CD4-positive, alpha-beta memory T cell (primary cell): ENCODE data around the gene HIGD2A. TPM values are rescaled to one million over a fixed set of nuclear protein-coding genes. Genes with fewer than 3 reads are reported as not detected.
A peak's percentile ranks its signal among the peaks of the same experiment; 100 is the strongest.

Experiments
- CTCF ChIA-PET: fragments of 350-600 bp; sonication (Branson Sonifier 250); formaldehyde crosslinking; loops from one replicate; lab custom pipeline; 2021; ENCODE audit warnings: inconsistent platforms; ENCODE audit not compliant: partially characterized antibody; lab: Charles Lee
- POLR2A ChIA-PET: fragments of 350-600 bp; sonication (Branson Sonifier 250); formaldehyde crosslinking; loops from one replicate; lab custom pipeline; 2021; ENCODE audit not compliant: partially characterized antibody; lab: Charles Lee
- DNase-seq, 5 donors: peaks; one replicate each; pipeline versions ENCODE4 v3.0.0 to v3.0.0-alpha.2; 2020 to 2022; ENCODE audit warnings: mixed read lengths in 1 of 5
- H3K27ac ChIP-seq: one replicate; pipeline ENCODE4 v1.7.0; 2013; ENCODE audit warnings: low read depth, low read length
- H3K27me3 ChIP-seq: 2 replicates; pipeline ENCODE4 v1.7.0; 2013; ENCODE audit warnings: mild to moderate bottlenecking, low read length, moderate library complexity; ENCODE audit not compliant: insufficient read depth
- H3K36me3 ChIP-seq: 2 replicates; pipeline ENCODE4 v1.7.0; 2013; ENCODE audit warnings: mild to moderate bottlenecking, low read length, moderate library complexity; ENCODE audit not compliant: insufficient read depth
- H3K4me1 ChIP-seq: 2 replicates; pipeline ENCODE4 v1.7.0; 2013; ENCODE audit warnings: mild to moderate bottlenecking, low read length, moderate library complexity; ENCODE audit not compliant: insufficient read depth
- H3K4me3 ChIP-seq, 2 donors: one replicate each; pipeline ENCODE4 v1.7.0; 2013; ENCODE audit warnings: low read length in 2 of 2, mild to moderate bottlenecking in 1 of 2
- H3K9me3 ChIP-seq, 2 donors: one replicate each; pipeline ENCODE4 v1.7.0; 2013; ENCODE audit warnings: low read length in 2 of 2, control low read depth in 1 of 2; ENCODE audit not compliant: control insufficient read depth in 1 of 2
- H3K27ac Mint-ChIP-seq, 7 donors: one replicate each; pipeline ENCODE4 v1.8.0; 2020 to 2021; ENCODE audit warnings: mixed read lengths in 7 of 7, mild to moderate bottlenecking in 6 of 7, inconsistent platforms in 3 of 7, moderate library complexity in 3 of 7
- H3K27me3 Mint-ChIP-seq, 2 donors: one replicate each; pipeline ENCODE4 v1.8.0; 2020 to 2021; ENCODE audit warnings: mixed read lengths in 2 of 2
- H3K36me3 Mint-ChIP-seq, 2 donors: one replicate each; pipeline ENCODE4 v1.8.0; 2020 to 2021; ENCODE audit warnings: mixed read lengths in 2 of 2, inconsistent platforms in 1 of 2, mild to moderate bottlenecking in 1 of 2
- H3K4me1 Mint-ChIP-seq, 4 donors: one replicate each; pipeline ENCODE4 v1.8.0; 2020 to 2021; ENCODE audit warnings: mixed read lengths in 4 of 4, mild to moderate bottlenecking in 1 of 4
- H3K4me3 Mint-ChIP-seq, 8 donors: one replicate each; pipeline ENCODE4 v1.8.0; 2020 to 2021; ENCODE audit warnings: mixed read lengths in 8 of 8, mild to moderate bottlenecking in 7 of 8, moderate library complexity in 6 of 8, inconsistent platforms in 3 of 8
- H3K9me3 Mint-ChIP-seq, 8 donors: one replicate each; pipeline ENCODE4 v1.8.0; 2020 to 2021; ENCODE audit warnings: mixed read lengths in 8 of 8, mild to moderate bottlenecking in 5 of 8, inconsistent platforms in 3 of 8, moderate library complexity in 1 of 8
- intact Hi-C: fragments of 100-400 bp; cut with micrococcal nuclease; formaldehyde crosslinking; loops from one replicate; pipeline ENCODE4 v1.15.1; 2023
- polyA plus RNA-seq, 2 donors: library from polyadenylated mRNA; unstranded; fragments of 300-500 nt; fragmentation: Illumina TruSeq; gene quantifications; one replicate each; pipeline ENCODE4 v1.2.3, GENCODE V29; 2021
- total RNA-seq, 2 experiments: library from RNA; stranded (reverse); gene quantifications; one replicate each; pipeline ENCODE4 v1.2.3, GENCODE V29; 2021

HIGD2A gene
- total and polyA plus RNA-seq, 4 experiments from 2014 or later = 81.3 to 224 (median 137) TPM

- ChIA-PET CTCF (interaction anchor here (1.1 kb wide), 1 partner anchor 10 kb away, joined by 3 read pairs; no protein-coding TSS in a partner anchor), POLR2A (no interaction called here)
- H3K27me3 ChIP-seq = no peaks in the 10 kb centered on the region
- Mint-ChIP-seq H3K36me3 (peaks cover 22 to 46% of the 10 kb centered on the region in 2 donors), H3K9me3 (peaks cover 0 to 2% (median 0%) of the 10 kb centered on the region in 8 donors), H3K27me3 (no peaks in the 10 kb centered on the region), H3K4me3 (peak overlapping the region in 1 of 8 donors; percentile 37), H3K27ac (peak overlapping the region in 3 of 7 donors; percentile 44 to 68 (median 59)), H3K4me1 (peaks cover 24 to 50% (median 33%) of the 10 kb centered on the region in 4 donors)
- H3K4me3 ChIP-seq = no peak overlapping the region
- intact Hi-C loops = no loop called here
- DNase-seq = no peak
- peaks cover 28% of the 10 kb centered on the region for H3K4me1 ChIP-seq
- H3K27ac ChIP-seq = no peak overlapping the region
- no peaks in the 10 kb centered on the region for H3K9me3 ChIP-seq
- peaks cover 24% of the 10 kb centered on the region for H3K36me3 ChIP-seq
Measured at GRCh38 chr5:176410486-176411180, 22.1 kb downstream of the HIGD2A start.

DNA sequence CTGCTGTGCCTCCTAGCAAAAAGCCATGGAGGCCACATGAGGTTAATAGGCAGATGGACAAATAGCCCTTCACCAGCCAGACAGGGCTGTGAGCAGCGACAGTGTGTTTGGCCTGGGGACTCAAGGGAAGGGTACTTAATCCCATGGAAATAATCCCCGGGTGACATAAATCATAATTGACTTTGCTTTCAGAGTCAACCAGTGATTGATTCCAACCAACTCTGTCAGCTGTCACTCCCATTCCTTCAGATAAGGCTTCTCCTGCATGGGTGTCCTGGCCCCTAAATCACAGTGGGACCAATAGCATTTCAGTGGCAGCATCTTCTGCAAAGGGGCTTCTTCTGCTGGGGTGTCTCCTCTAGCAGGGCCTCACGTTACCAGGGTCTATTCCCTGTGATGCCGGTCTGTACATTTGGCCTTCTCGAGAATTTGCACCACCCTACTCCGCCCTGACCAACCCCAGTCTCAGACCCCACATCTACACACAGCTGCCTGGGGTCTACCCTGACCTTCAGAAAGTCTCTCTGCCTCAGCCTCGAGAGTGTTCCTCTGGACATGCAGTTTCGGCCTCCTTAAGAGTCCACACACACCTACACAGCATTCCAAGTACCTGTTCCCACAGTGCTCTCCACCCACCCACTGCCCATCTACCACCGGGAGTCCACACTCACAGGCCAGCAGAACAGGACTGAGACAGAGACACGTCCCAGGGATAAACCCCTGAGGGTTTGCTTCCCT lies 24.1 kb downstream of the HIGD2A start:
- CTCF ChIA-PET = no interaction called here
- peaks cover 12% of the 10 kb centered on the region for H3K36me3 ChIP-seq
- POLR2A ChIA-PET = interaction anchor here (1.0 kb wide), 1 partner anchor 121 kb away, joined by 3 read pairs; no protein-coding TSS in a partner anchor
- intact Hi-C loops = no loop called here
- no peaks in the 10 kb centered on the region for H3K27me3 ChIP-seq
- no peaks in the 10 kb centered on the region for H3K9me3 ChIP-seq
- H3K4me1 ChIP-seq = peaks cover 39% of the 10 kb centered on the region
- Mint-ChIP-seq H3K27ac (peak overlapping the region in 3 of 7 donors; percentile 38 to 85 (median 66)), H3K36me3 (peaks cover 20 to 30% of the 10 kb centered on the region in 2 donors), H3K27me3 (no peaks in the 10 kb centered on the region), H3K4me3 (peak overlapping the region in 1 of 8 donors; percentile 35), H3K9me3 (peaks cover 0 to 2% (median 0%) of the 10 kb centered on the region in 8 donors), H3K4me1 (peaks cover 27 to 59% (median 39%) of the 10 kb centered on the region in 4 donors)
- H3K27ac ChIP-seq = no peak overlapping the region
- DNase-seq = no peak
- no peak overlapping the region for H3K4me3 ChIP-seq

DNA sequence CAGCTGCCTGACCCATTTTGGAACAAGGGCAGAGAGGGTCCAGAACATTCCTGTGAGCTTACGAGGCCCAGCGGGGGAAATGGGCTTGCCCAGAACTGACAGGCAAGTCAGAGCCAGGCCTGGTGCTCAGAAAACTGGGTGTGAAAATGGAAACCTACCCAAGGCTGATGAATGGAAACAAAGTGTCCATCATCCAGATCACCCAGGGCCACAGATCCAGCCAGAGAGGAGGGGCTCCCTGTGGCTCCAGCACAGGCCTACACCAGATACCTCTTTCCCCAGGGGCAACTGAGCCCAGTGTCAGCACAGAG lies 24.7 kb downstream of the HIGD2A start:
- H3K36me3 ChIP-seq = peaks cover 9% of the 10 kb centered on the region
- DNase-seq = no peak
- H3K4me1 ChIP-seq = peaks cover 39% of the 10 kb centered on the region
- intact Hi-C loops = no loop called here
- Mint-ChIP-seq H3K4me3 (peak overlapping the region in 1 of 8 donors; percentile 35), H3K27me3 (no peaks in the 10 kb centered on the region), H3K4me1 (peaks cover 27 to 59% (median 39%) of the 10 kb centered on the region in 4 donors), H3K36me3 (peaks cover 17 to 25% of the 10 kb centered on the region in 2 donors), H3K27ac (peak overlapping the region in 5 of 7 donors; percentile 29 to 85 (median 51)), H3K9me3 (peaks cover 0 to 2% (median 0%) of the 10 kb centered on the region in 8 donors)
- H3K27me3 ChIP-seq = no peaks in the 10 kb centered on the region
- POLR2A ChIA-PET = interaction anchor here (1.0 to 1.3 kb wide), 2 partner anchors 24 to 245 kb away, joined by 4 read pairs; no protein-coding TSS in a partner anchor
- no peaks in the 10 kb centered on the region for H3K9me3 ChIP-seq
- H3K27ac ChIP-seq = no peak overlapping the region
- no peak overlapping the region for H3K4me3 ChIP-seq
- CTCF ChIA-PET = no interaction called here

- intact Hi-C loops = no loop called here
- Mint-ChIP-seq H3K9me3 (peaks cover 0 to 2% (median 0%) of the 10 kb centered on the region in 8 donors), H3K27me3 (no peaks in the 10 kb centered on the region), H3K4me1 (peaks cover 27 to 59% (median 39%) of the 10 kb centered on the region in 4 donors), H3K4me3 (peak overlapping the region in 4 of 8 donors; percentile 3 to 83 (median 30)), H3K36me3 (peaks cover 17 to 25% of the 10 kb centered on the region in 2 donors), H3K27ac (peak overlapping the region in 5 of 7 donors; percentile 29 to 85 (median 51))
- H3K27me3 ChIP-seq = no peaks in the 10 kb centered on the region
- peaks cover 39% of the 10 kb centered on the region for H3K4me1 ChIP-seq
- CTCF ChIA-PET = interaction anchor here (5.3 kb wide), 1 partner anchor 164 kb away, joined by 34 read pairs; no protein-coding TSS in a partner anchor
- no peak overlapping the region for H3K4me3 ChIP-seq
- DNase-seq = no peak
- H3K9me3 ChIP-seq = no peaks in the 10 kb centered on the region
- POLR2A ChIA-PET = interaction anchor here (1.0 to 5.1 kb wide), 3 partner anchors 24 to 244 kb away, joined by 4 to 84 read pairs (median 4); partner anchors contain the start of gene RNF44
- H3K27ac ChIP-seq = no peak overlapping the region
- peaks cover 9% of the 10 kb centered on the region for H3K36me3 ChIP-seq
Measured at GRCh38 chr5:176413709-176414191, 25.2 kb downstream of the HIGD2A start.

DNA sequence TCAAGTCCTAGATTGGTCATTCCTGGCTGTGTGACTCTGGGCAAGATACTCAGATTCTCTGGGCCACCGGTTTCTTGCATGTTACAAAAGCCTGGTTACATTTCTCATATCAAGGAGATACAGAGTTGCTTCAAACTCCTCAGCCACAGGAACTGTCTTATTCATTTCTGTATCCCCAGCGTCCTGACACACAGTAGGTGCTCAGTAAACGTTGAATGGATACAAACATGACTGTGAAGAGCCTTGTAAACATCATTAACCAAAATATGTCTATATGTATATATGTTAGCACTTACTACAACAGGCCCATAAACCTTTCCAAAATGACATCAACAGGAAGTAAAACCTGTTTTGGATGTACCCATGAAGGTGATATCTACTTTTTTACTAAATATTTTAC lies 26.2 kb downstream of the HIGD2A start:
- H3K4me3 Mint-ChIP-seq = peak overlapping the region; percentile 83 to 92 (median 88)
- H3K4me3 ChIP-seq = no peak overlapping the region
- ChIA-PET POLR2A (interaction anchor here (1.3 to 5.1 kb wide), 3 partner anchors 25 to 128 kb away, joined by 4 to 84 read pairs (median 38); partner anchors contain the start of gene RNF44), CTCF (interaction anchor here (1.1 to 5.3 kb wide), 4 partner anchors 9 to 163 kb away, joined by 3 to 34 read pairs (median 7); no protein-coding TSS in a partner anchor)
- H3K4me1 Mint-ChIP-seq = peaks cover 27 to 59% (median 39%) of the 10 kb centered on the region in 4 donors
- H3K9me3 Mint-ChIP-seq = peaks cover 0 to 2% (median 0%) of the 10 kb centered on the region in 8 donors
- peaks cover 39% of the 10 kb centered on the region for H3K4me1 ChIP-seq
- DNase-seq = no peak
- no peak overlapping the region for H3K27ac ChIP-seq
- intact Hi-C loops = no loop called here
- H3K27ac Mint-ChIP-seq = peak overlapping the region; percentile 85 to 95 (median 91)
- H3K27me3 ChIP-seq = no peaks in the 10 kb centered on the region
- peaks cover 15 to 23% of the 10 kb centered on the region in 2 donors for H3K36me3 Mint-ChIP-seq
- no peaks in the 10 kb centered on the region for H3K9me3 ChIP-seq
- H3K36me3 ChIP-seq = peaks cover 9% of the 10 kb centered on the region
- H3K27me3 Mint-ChIP-seq = no peaks in the 10 kb centered on the region

DNA sequence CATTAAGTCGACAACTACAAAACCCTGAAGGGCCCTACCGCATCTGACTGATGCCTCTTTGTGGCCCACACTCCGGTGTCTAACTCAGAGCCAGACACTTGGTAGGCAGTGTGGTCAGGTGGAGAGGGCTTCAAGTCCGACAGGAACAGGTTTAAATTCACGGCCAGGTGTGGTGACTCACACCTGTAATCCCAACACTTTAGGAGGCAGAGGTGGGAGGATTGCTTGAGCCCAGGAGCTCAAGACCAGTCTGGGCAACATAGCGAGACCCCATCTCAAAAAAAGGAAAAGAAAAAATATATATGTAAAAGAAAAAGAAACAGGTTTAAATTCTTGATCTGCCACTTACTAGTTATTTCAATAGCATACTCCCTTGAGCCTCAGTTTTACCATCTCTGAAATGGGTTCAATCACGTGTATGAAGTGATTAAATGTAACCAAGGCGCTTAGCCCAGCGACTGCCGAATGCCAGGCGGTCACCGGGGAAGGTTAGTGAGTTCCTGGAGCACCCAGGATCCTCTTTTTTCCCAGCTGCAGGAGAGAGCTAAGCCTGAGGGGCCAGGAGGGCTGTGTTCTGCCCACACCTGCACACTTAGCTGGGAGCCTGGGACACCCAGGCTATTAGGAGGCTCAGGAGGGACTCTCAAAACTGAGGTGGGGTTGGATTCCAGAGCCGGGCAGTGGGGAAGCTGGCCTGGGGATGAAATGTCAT lies 26.8 kb downstream of the HIGD2A start:
- no peaks in the 10 kb centered on the region for H3K27me3 ChIP-seq
- Mint-ChIP-seq H3K4me3 (peak overlapping the region; percentile 83 to 92 (median 88)), H3K27me3 (peaks cover 0 to 1% of the 10 kb centered on the region in 2 donors), H3K9me3 (peaks cover 0 to 2% (median 0%) of the 10 kb centered on the region in 8 donors), H3K36me3 (peaks cover 8 to 16% of the 10 kb centered on the region in 2 donors), H3K27ac (peak overlapping the region; percentile 85 to 95 (median 91)), H3K4me1 (peaks cover 27 to 59% (median 39%) of the 10 kb centered on the region in 4 donors)
- CTCF ChIA-PET = interaction anchor here (0.7 to 5.3 kb wide), 18 partner anchors 8 to 245 kb away, joined by 3 to 34 read pairs (median 4); partner anchors contain the start of genes FAF2 and RNF44
- H3K27ac ChIP-seq = peak overlapping the region; percentile 77
- peak overlapping the region; percentile 68 to 69 for H3K4me3 ChIP-seq
- peaks cover 3% of the 10 kb centered on the region for H3K36me3 ChIP-seq
- no peak for DNase-seq
- H3K4me1 ChIP-seq = peaks cover 39% of the 10 kb centered on the region
- intact Hi-C loops = no loop called here
- no peaks in the 10 kb centered on the region for H3K9me3 ChIP-seq
- POLR2A ChIA-PET = interaction anchor here (1.7 to 5.1 kb wide), 7 partner anchors 26 to 181 kb away, joined by 6 to 84 read pairs (median 13); partner anchors contain the start of genes FAF2, KIAA1191 and RNF44
